ENCODE measurements around the gene S100A13.

DNA sequence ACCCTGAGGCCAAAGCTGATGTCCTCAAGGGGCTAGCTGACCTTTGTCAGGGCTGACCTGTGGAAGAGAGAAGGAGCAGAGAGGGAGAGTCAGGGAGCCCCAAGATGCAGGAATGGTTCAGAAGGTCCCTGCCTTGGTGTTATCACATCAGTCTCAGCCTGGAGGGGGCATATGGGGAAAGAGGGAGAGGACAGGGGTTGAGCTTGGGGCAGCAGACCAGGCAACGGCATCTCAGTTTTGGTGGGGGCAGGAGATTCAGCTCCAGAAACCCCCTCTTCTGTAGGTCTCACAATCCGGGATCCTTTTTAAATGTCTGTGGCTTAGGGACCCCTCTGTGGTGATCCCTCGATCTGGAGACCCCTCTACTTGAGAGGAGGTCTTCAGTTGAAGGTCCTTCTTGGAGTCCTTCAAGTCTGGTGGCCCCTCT is 815 bp downstream of the S100A13 start:
- no peak for TF ChIP-seq POLR2A (IDR thresholded peaks at IDR 0.05)
- TF ChIP-seq, protein P1, sequence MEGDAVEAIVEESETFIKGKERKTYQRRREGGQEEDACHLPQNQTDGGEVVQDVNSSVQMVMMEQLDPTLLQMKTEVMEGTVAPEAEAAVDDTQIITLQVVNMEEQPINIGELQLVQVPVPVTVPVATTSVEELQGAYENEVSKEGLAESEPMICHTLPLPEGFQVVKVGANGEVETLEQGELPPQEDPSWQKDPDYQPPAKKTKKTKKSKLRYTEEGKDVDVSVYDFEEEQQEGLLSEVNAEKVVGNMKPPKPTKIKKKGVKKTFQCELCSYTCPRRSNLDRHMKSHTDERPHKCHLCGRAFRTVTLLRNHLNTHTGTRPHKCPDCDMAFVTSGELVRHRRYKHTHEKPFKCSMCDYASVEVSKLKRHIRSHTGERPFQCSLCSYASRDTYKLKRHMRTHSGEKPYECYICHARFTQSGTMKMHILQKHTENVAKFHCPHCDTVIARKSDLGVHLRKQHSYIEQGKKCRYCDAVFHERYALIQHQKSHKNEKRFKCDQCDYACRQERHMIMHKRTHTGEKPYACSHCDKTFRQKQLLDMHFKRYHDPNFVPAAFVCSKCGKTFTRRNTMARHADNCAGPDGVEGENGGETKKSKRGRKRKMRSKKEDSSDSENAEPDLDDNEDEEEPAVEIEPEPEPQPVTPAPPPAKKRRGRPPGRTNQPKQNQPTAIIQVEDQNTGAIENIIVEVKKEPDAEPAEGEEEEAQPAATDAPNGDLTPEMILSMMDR (IDR thresholded peaks at IDR 0.05), result no peak

Data from thyroid gland (tissue), 4 donors.